A549 treated with dexamethasone at 1 μM for 4 hours (cell line): ENCODE data around the gene EEF1AKMT4. TPM values are rescaled to one million over a fixed set of nuclear protein-coding genes. Genes with fewer than 3 reads are reported as not detected.

Source experiments
- total RNA-seq: library from RNA; stranded (reverse); fragments of 200-300 nt; extraction: Qiagen RNA extraction; gene quantifications from 5 replicates; pipeline ENCODE4 v1.2.3, GENCODE V29; 2022

The EEF1AKMT4 gene
- 8.6 to 11.5 TPM (median 10.0 TPM) in 5 replicates for total RNA-seq

DNA sequence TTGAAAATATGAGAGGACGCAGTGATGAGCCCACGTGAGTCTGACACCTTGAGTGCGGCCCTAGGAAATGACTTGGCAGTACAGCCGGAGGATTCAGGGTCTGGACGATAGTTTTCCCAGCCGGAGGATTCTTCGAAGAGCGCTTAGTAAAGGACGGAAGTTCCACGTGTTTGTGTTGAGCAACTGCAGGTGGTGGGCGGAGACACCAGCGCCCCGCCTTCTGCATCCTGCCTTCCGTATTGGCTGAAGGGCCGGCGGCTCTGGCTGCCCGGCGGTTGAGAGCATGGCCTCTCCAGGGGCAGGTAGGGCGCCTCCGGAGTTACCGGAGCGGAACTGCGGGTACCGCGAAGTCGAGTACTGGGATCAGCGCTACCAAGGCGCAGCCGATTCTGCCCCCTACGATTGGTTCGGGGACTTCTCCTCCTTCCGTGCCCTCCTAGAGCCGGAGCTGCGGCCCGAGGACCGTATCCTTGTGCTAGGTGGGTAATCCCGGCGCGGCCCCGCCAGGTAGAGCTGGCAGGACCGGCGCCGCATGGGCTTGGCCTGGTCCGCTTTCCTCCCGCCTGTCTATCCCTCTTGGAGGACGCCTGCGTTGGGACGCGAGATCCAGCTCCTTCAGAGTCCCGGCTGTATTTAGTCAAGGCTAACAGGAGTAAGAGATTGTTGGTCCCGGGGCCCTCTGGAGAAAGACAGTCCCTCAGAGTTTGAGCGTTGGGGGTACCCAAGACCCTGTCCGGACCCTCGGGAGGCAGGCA lies at the start of gene EEF1AKMT4:
Gene EEF1AKMT4 (plus strand): TSS at position 261 of the 755 bp plus-strand sequence. CDS start 23 bp downstream, at position 284.

DNA sequence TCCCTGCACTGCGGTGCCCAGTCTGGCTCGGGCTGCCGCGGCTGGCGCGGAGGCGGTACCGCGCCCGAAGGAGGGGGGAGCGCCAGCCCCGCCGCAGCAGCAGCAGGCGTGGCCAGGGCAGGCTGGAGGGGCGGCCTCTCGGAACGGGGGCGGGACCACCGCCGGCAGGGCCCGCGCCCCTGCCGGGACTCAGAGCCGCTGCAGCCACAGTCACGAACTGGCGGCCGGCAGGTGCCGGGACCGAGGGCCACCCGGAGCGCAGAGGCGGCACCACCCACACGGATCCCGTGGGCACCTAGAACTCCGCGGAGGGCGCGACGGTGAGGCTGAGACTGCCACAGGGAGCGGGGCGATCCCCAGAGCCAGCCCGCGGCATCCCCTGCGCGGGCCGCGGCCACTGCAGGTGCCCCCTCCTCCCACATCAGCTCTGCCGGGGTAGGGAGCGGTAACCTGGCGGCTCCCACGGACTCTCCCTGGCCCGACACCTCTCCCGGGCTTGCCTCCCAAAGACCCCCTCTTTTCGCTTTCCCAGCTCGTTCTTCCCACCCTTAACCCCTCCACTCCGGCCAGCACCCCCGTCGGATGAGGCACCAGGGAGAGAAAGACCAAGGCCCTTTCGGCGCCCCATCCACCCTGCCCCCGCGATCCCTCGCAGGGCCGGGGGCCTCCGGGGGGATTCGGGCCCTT lies 19.9 kb upstream of the EEF1AKMT4 start, which contains the start of gene VWA5B2:
Gene VWA5B2 (plus strand): TSS at position 192 of the 687 bp plus-strand sequence. CDS start 944 bp downstream, outside the sequence.

GRCh38 chr3:184248454-184249411 lies 739 bp upstream of the EEF1AKMT4 start, which contains the start of gene ALG3:
Gene ALG3 (minus strand): TSS chr3:184248962. CDS start chr3:184248940, 22 bp downstream.

GRCh38 chr3:184261270-184261853 lies 11.9 kb downstream of the EEF1AKMT4 start, which contains the start of gene CAMK2N2:
Gene CAMK2N2 (minus strand): TSS chr3:184261553. CDS start chr3:184261285, 268 bp downstream.

DNA sequence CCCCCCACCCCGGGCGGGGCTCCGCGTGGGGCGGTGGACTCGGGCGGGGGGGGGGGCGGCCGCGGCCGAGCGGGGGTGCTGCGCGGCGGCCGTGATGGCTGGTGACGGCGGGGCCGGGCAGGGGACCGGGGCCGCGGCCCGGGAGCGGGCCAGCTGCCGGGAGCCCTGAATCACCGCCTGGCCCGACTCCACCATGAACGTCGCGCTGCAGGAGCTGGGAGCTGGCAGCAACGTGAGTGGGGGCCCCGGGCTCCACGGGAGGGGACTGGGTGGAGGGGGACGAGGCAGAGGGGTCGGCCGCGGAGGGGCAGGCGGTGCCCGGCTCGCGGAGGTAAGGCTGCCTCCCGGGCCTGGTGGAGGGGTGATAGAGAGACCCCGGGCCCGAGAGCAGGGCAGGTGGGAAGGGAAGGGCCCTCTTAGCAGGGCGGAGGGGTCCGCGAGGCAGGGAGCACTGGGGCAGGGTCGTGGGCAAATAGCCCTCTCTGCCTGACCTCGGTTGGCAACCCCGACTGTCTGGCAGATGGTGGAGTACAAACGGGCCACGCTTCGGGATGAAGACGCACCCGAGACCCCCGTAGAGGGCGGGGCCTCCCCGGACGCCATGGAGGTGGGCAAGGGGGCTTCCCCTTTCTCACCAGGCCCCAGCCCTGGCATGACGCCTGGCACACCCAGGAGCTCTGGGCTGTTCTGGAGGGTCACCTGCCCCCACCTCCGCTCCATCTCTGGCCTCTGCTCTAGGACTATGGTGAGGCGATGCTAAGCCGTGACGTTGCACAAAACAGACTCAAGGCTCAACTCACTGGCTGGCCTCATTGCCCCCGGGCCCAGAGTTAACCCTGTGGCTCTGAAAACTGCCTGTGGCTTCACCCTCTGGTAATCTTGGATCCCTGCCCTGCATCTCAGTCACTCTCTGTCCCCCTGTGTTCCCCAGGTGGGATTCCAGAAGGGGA lies 26.8 kb downstream of the EEF1AKMT4 start, which contains the start of gene ECE2:
Gene ECE2 (plus strand): TSS at position 62 of the 950 bp plus-strand sequence. CDS start 132 bp downstream, at position 194.

GRCh38 chr3:184298759-184299487 lies 49.5 kb downstream of the EEF1AKMT4 start, which contains the start of gene PSMD2:
Gene PSMD2 (plus strand): TSS chr3:184299241. CDS start chr3:184299267, 26 bp downstream.

Other genes starting within 250 kb of the EEF1AKMT4 start
- 11.5 to 17.2 TPM (median 16.5 TPM) in 5 replicates for gene ABCC5, start 231.8 kb upstream of the EEF1AKMT4 start, total RNA-seq
- gene HTR3D, start 217.9 kb upstream of the EEF1AKMT4 start, total RNA-seq = not detected in 5 replicates
- gene HTR3C, start 196.6 kb upstream of the EEF1AKMT4 start, total RNA-seq = not detected in 5 replicates
- not detected in 5 replicates for gene HTR3E, start 152.6 kb upstream of the EEF1AKMT4 start, total RNA-seq
- 24.7 to 26.9 TPM (median 26.3 TPM) in 5 replicates for gene EIF2B5, start 114.3 kb upstream of the EEF1AKMT4 start, total RNA-seq
- 14.7 to 28.1 TPM (median 25.7 TPM) in 5 replicates for gene DVL3, start 94.3 kb upstream of the EEF1AKMT4 start, total RNA-seq
- 277 to 297 TPM (median 292 TPM) in 5 replicates for gene AP2M1, start 74.8 kb upstream of the EEF1AKMT4 start, total RNA-seq
- 30.0 to 37.4 TPM (median 33.1 TPM) in 5 replicates for gene ABCF3, start 63.5 kb upstream of the EEF1AKMT4 start, total RNA-seq
- gene VWA5B2, start 20.1 kb upstream of the EEF1AKMT4 start, total RNA-seq = 0.20 to 0.50 TPM (median 0.39 TPM) in 5 replicates
- 53.0 to 83.1 TPM (median 72.0 TPM) in 5 replicates for gene ALG3, start 710 bp upstream of the EEF1AKMT4 start, total RNA-seq
- gene CAMK2N2, start 11.9 kb downstream of the EEF1AKMT4 start, total RNA-seq = 0.96 to 2.0 TPM (median 1.5 TPM) in 5 replicates
- gene ECE2, start 26.4 kb downstream of the EEF1AKMT4 start, total RNA-seq = not detected in 5 replicates
- 257 to 391 TPM (median 283 TPM) in 5 replicates for gene PSMD2, start 49.6 kb downstream of the EEF1AKMT4 start, total RNA-seq
- 243 to 299 TPM (median 295 TPM) in 5 replicates for gene EIF4G1, start 64.9 kb downstream of the EEF1AKMT4 start, total RNA-seq
- gene FAM131A, start 87.9 kb downstream of the EEF1AKMT4 start, total RNA-seq = 7.5 to 10.5 TPM (median 9.4 TPM) in 5 replicates
- gene CLCN2, start 111.9 kb downstream of the EEF1AKMT4 start, total RNA-seq = 2.9 to 5.4 TPM (median 4.7 TPM) in 5 replicates
- 65.2 to 72.1 TPM (median 66.4 TPM) in 5 replicates for gene POLR2H, start 112.0 kb downstream of the EEF1AKMT4 start, total RNA-seq
- gene THPO, start 128.5 kb downstream of the EEF1AKMT4 start, total RNA-seq = 0.08 to 0.11 TPM in 2 of 5 replicates, not detected in the others
- gene CHRD, start 130.4 kb downstream of the EEF1AKMT4 start, total RNA-seq = 0.19 to 0.29 TPM (median 0.23 TPM) in 5 replicates